ENCODE data around the gene TMEM150A. TPM values are rescaled to one million over a fixed set of nuclear protein-coding genes. Genes with fewer than 3 reads are reported as not detected.
A peak's percentile ranks its signal among the peaks of the same experiment; 100 is the strongest.

The TMEM150A gene
- total and polyA plus RNA-seq, 2 donors from 2014 or later: 23.1 to 61.2 TPM

DNA sequence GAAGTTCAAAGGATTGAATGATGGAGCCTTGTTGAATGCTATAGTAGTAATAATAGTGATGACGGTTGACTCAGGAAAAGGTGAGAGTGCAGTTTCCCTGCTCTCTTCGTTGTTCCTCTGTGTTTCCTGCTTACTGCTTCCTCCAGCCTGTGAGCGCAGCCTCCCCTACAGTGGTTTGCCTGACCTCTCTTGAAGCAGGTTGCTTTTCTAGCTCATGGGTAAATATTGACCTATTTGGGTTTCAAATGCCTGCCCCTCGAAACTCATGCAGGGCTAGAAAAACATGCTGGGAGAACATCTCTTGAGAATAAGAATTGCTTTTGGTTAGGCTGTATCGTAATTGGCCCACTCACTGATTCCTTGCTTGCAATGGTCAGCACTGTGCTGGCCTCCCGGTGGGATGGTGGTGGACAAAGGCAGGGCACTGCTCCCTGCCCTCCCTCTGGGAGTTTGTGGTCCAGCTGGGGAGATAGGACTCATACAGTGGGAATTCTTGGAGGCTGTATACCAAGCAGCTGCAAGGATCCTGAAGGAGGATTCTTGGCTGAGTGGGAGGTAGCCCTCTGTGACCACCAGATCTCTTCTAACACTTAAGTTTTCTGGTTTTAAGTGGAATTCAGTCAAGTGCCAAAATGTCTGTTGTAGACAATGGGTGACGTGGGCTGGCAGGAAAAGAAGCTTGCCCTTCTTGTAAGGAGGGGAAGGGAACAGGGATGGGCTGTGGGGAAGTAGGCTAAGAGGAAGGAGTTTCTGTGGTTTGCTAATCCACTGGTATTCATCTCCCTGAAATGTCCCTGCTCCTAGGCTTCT lies 12.3 kb downstream of the TMEM150A start:
- FAIRE-seq (no peak), DNase-seq (no peak)
- no peak overlapping the region for H3K9ac ChIP-seq (ENCODE audit: low read length in 3 of 3)
- intact Hi-C loops (cut with DNase I): no loop called here
- no peak overlapping the region for H3K4me3 ChIP-seq (ENCODE audit: low read length in 3 of 3)
- H3K27ac ChIP-seq (ENCODE audit: low read depth in 2 of 2, low read length in 2 of 2): peak overlapping the region; percentile 71 to 79
- peaks cover 0 to 34% (median 11%) of the 10 kb centered on the region in 3 donors for H3K4me1 ChIP-seq (ENCODE audit: control insufficient read depth in 2 of 3, insufficient read depth in 2 of 3, low read depth in 1 of 3, low read length in 3 of 3)
- TF ChIP-seq, protein P1, sequence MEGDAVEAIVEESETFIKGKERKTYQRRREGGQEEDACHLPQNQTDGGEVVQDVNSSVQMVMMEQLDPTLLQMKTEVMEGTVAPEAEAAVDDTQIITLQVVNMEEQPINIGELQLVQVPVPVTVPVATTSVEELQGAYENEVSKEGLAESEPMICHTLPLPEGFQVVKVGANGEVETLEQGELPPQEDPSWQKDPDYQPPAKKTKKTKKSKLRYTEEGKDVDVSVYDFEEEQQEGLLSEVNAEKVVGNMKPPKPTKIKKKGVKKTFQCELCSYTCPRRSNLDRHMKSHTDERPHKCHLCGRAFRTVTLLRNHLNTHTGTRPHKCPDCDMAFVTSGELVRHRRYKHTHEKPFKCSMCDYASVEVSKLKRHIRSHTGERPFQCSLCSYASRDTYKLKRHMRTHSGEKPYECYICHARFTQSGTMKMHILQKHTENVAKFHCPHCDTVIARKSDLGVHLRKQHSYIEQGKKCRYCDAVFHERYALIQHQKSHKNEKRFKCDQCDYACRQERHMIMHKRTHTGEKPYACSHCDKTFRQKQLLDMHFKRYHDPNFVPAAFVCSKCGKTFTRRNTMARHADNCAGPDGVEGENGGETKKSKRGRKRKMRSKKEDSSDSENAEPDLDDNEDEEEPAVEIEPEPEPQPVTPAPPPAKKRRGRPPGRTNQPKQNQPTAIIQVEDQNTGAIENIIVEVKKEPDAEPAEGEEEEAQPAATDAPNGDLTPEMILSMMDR (IDR thresholded peaks at IDR 0.05; ENCODE audit: borderline replicate concordance, extremely low read depth, insufficient read depth): no peak
- H3K27me3 ChIP-seq (ENCODE audit: control insufficient read depth, insufficient read depth, low read length): no peaks in the 10 kb centered on the region
- no peaks in the 10 kb centered on the region for H3K9me3 ChIP-seq (ENCODE audit: control insufficient read depth in 2 of 3, insufficient read depth in 1 of 3, low read length in 3 of 3)
- H3K36me3 ChIP-seq (ENCODE audit: control insufficient read depth in 2 of 3, insufficient read depth in 3 of 3, low read length in 3 of 3): no peaks in the 10 kb centered on the region

DNA sequence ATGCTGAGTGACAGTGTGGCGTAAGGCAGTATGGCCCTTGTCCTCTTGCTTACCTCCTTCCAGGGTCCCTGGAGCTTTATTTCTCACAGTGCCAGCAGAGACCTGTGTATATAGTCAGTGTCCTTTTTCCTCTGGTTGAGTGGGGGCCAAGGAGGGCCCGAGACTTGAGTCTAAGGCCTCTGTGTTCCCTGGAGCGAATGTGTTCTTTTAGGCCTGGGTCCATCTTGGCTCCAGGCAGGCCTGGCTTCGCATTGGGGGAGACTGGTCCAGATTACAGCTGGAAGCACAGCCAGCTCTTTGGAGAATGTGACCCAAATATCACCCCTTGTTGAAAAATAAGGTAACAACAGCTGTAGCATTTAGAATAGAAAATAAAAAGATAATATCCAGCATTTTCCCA lies 13.3 kb downstream of the TMEM150A start:
- no peak overlapping the region for H3K27ac ChIP-seq (ENCODE audit: low read depth in 2 of 2, low read length in 2 of 2)

DNA sequence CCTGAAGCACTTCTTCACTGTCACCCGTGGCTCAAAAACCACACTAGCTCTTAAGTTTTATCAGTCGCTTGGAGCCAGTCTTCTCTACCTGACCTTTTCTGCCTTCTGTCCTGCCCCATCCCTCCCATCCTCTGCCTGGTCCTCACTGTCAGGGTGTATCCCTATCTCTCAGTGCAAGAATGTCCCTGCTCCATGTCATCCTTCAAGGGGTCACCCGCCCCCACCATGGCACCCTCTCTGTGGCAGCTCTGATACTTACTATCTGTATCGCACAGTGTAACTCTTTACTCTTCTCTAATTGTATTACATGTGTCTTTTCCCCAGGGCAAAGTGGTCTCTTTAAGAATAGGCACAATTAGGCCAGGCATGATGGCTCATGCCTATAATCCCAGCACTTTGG lies 13.9 kb downstream of the TMEM150A start:
- Histone ChIP-seq H3K36me3 (ENCODE audit: control insufficient read depth in 2 of 3, insufficient read depth in 3 of 3, low read length in 3 of 3) (peaks cover 0 to under 1% (median 0%) of the 10 kb centered on the region in 3 donors), H3K27ac (ENCODE audit: low read depth in 2 of 2, low read length in 2 of 2) (no peak overlapping the region), H3K27me3 (ENCODE audit: control insufficient read depth, insufficient read depth, low read length) (no peaks in the 10 kb centered on the region), H3K9me3 (ENCODE audit: control insufficient read depth in 2 of 3, insufficient read depth in 1 of 3, low read length in 3 of 3) (no peaks in the 10 kb centered on the region), H3K9ac (ENCODE audit: low read length in 3 of 3) (no peak overlapping the region), H3K4me3 (ENCODE audit: low read length in 3 of 3) (no peak overlapping the region), H3K4me1 (ENCODE audit: control insufficient read depth in 2 of 3, insufficient read depth in 2 of 3, low read depth in 1 of 3, low read length in 3 of 3) (peaks cover 0 to 34% (median 0%) of the 10 kb centered on the region in 3 donors)
- TF ChIP-seq, protein P1 (IDR thresholded peaks at IDR 0.05; ENCODE audit: borderline replicate concordance, extremely low read depth, insufficient read depth): no peak
- no peak for FAIRE-seq
- intact Hi-C loops (cut with DNase I): no loop called here
- DNase-seq: no peak

More for the DNA sequence above, 13.3 kb downstream of the TMEM150A start:
- intact Hi-C loops (cut with DNase I): no loop called here
- Histone ChIP-seq H3K27me3 (ENCODE audit: control insufficient read depth, insufficient read depth, low read length) (no peaks in the 10 kb centered on the region), H3K4me1 (ENCODE audit: control insufficient read depth in 2 of 3, insufficient read depth in 2 of 3, low read depth in 1 of 3, low read length in 3 of 3) (peaks cover 0 to 32% (median 2%) of the 10 kb centered on the region in 3 donors), H3K4me3 (ENCODE audit: low read length in 3 of 3) (no peak overlapping the region), H3K9ac (ENCODE audit: low read length in 3 of 3) (no peak overlapping the region), H3K9me3 (ENCODE audit: control insufficient read depth in 2 of 3, insufficient read depth in 1 of 3, low read length in 3 of 3) (no peaks in the 10 kb centered on the region), H3K36me3 (ENCODE audit: control insufficient read depth in 2 of 3, insufficient read depth in 3 of 3, low read length in 3 of 3) (no peaks in the 10 kb centered on the region)
- FAIRE-seq (no peak), DNase-seq (no peak)
- TF ChIP-seq, protein P1 (IDR thresholded peaks at IDR 0.05; ENCODE audit: borderline replicate concordance, extremely low read depth, insufficient read depth): no peak
